HG02623 (cell line): Measurements from ENCODE around the gene SGK2.
"Not testable (repeated sequence)": the region's sequence is repeated elsewhere in the genome, so short reads cannot be mapped to it uniquely, and the experiment has no call there.

Source experiments
- ATAC-seq: cut with Tn5 transposase; IDR thresholded peaks from one replicate; pipeline ENCODE4 v1.9.1; 2021; ENCODE audit warnings: moderate library complexity; ENCODE audit not compliant: unreplicated experiment

SGK2 gene

GRCh38 chr20:43590392-43591303, 31.8 kb downstream of the SGK2 start, which contains the start of gene IFT52:
Gene IFT52, plus strand, starts transcription at chr20:43590937. Its CDS starts 3,762 bp downstream, at chr20:43594699.
- ATAC-seq, result peak; percentile 99

GRCh38 chr20:43601960-43602359, 43.1 kb downstream of the SGK2 start:
- not testable (repeated sequence) for ATAC-seq

GRCh38 chr20:43603124-43603523, 44.3 kb downstream of the SGK2 start:
- no peak for ATAC-seq

- ATAC-seq, result no peak
These were observed 46.9 kb downstream of the SGK2 start for GRCh38 chr20:43605715-43606114.

GRCh38 chr20:43607278-43607677, 48.5 kb downstream of the SGK2 start:
- ATAC-seq, result not testable (repeated sequence)

GRCh38 chr20:43631598-43631997, 72.8 kb downstream of the SGK2 start:
- no peak for ATAC-seq
